GM23338 (cell line): ENCODE data around the gene ESRP2. TPM values are rescaled to one million over a fixed set of nuclear protein-coding genes. Genes with fewer than 3 reads are reported as not detected.

Experiments
- ATAC-seq: fragments of 200-7000 bp; cut with Tn5 transposase; 3 replicates; pipeline ENCODE4 v1.9.1; 2020
- DNase-seq: peaks from one replicate; pipeline ENCODE4 v3.0.0-alpha.2; 2015; ENCODE audit warnings: low spot score
- H2AFZ ChIP-seq: fragments of 200-600 bp; sonication (generic); 2 replicates; pipeline ENCODE4 v1.8.0; 2016; ENCODE audit warnings: antibody characterized with exemption, mild to moderate bottlenecking, moderate library complexity
- H3F3A ChIP-seq: fragments of 200-600 bp; sonication (generic); replicated peaks from 2 replicates; pipeline ENCODE4 v1.8.0; 2017; ENCODE audit warnings: antibody characterized with exemption, mixed run types, low read depth
- H3K27ac ChIP-seq: fragments of 200-600 bp; sonication (generic); 2 replicates; pipeline ENCODE4 v1.6.1; 2016; ENCODE audit warnings: low read depth
- H3K27me3 ChIP-seq: fragments of 200-600 bp; sonication (generic); 2 replicates; pipeline ENCODE4 v1.8.0; 2016; ENCODE audit warnings: mild to moderate bottlenecking, mixed run types, moderate library complexity; ENCODE audit not compliant: insufficient read depth
- H3K36me3 ChIP-seq: fragments of 200-600 bp; sonication (generic); 2 replicates; pipeline ENCODE4 v1.8.0; 2016; ENCODE audit warnings: mild to moderate bottlenecking; ENCODE audit not compliant: insufficient read depth
- H3K4me1 ChIP-seq: fragments of 200-600 bp; sonication (generic); 2 replicates; pipeline ENCODE4 v1.8.0; 2016; ENCODE audit warnings: mild to moderate bottlenecking, moderate library complexity; ENCODE audit not compliant: insufficient read depth
- H3K4me2 ChIP-seq: fragments of 200-600 bp; sonication (generic); 2 replicates; pipeline ENCODE4 v1.7.1; 2017; ENCODE audit warnings: mixed run types
- H3K4me3 ChIP-seq: fragments of 200-600 bp; sonication (generic); 2 replicates; pipeline ENCODE4 v1.6.1; 2016; ENCODE audit warnings: mixed run types
- H3K79me2 ChIP-seq: fragments of 200-600 bp; sonication (generic); replicated peaks from 2 replicates; pipeline ENCODE4 v1.8.0; 2017; ENCODE audit warnings: mild to moderate bottlenecking; ENCODE audit not compliant: insufficient read depth
- H3K9me2 ChIP-seq: fragments of 200-600 bp; sonication (generic); 2 replicates; pipeline ENCODE4 v1.8.0; 2017; ENCODE audit not compliant: insufficient read depth
- H4K20me1 ChIP-seq: fragments of 200-600 bp; sonication (generic); replicated peaks from 2 replicates; pipeline ENCODE4 v1.8.0; 2017; ENCODE audit warnings: mild to moderate bottlenecking; ENCODE audit not compliant: insufficient read depth
- H3K27ac Mint-ChIP-seq: 2 replicates; pipeline ENCODE4 v1.8.0; 2020; ENCODE audit warnings: inconsistent platforms, mild to moderate bottlenecking, moderate library complexity, mixed read lengths
- H3K27me3 Mint-ChIP-seq: 3 replicates; pipeline ENCODE4 v1.8.0; 2022; ENCODE audit warnings: low read depth, mild to moderate bottlenecking, moderate library complexity, mixed read lengths, inconsistent platforms; ENCODE audit not compliant: insufficient read depth, poor library complexity
- H3K36me3 Mint-ChIP-seq: 3 replicates; pipeline ENCODE4 v1.8.0; 2021; ENCODE audit warnings: low read depth, mild to moderate bottlenecking, inconsistent platforms, moderate library complexity, mixed read lengths
- H3K4me1 Mint-ChIP-seq: 3 replicates; pipeline ENCODE4 v1.8.0; 2020; ENCODE audit warnings: mild to moderate bottlenecking, inconsistent platforms, mixed read lengths
- H3K4me3 Mint-ChIP-seq: 3 replicates; pipeline ENCODE4 v1.8.0; 2021; ENCODE audit warnings: moderate library complexity, mild to moderate bottlenecking, inconsistent platforms, mixed read lengths
- H3K9me3 Mint-ChIP-seq: 3 replicates; pipeline ENCODE4 v1.8.0; 2020; ENCODE audit warnings: moderate library complexity, mild to moderate bottlenecking, inconsistent platforms, mixed read lengths
- CREB1 ChIP-seq: fragments of 250-450 bp; sonication (Bioruptor Pico); IDR thresholded peaks from 2 replicates; pipeline ENCODE4 v1.5.0; 2020; ENCODE audit warnings: low read depth, mild to moderate bottlenecking, moderate library complexity
- EZH2 ChIP-seq: fragments of 200-600 bp; sonication (generic); IDR thresholded peaks from one replicate; pipeline ENCODE4 v1.8.0; 2017; ENCODE audit warnings: antibody characterized with exemption, mild to moderate bottlenecking, low read depth; ENCODE audit not compliant: unreplicated experiment
- EZH2phosphoT487 ChIP-seq: fragments of 200-600 bp; sonication (generic); IDR thresholded peaks from one replicate; pipeline ENCODE4 v1.8.1; 2018; ENCODE audit warnings: antibody characterized with exemption; ENCODE audit not compliant: unreplicated experiment
- JUNB ChIP-seq: IDR thresholded peaks from one replicate; pipeline ENCODE4 v1.6.1; 2016; ENCODE audit warnings: antibody characterized with exemption; ENCODE audit not compliant: unreplicated experiment
- NANOG ChIP-seq: IDR thresholded peaks from 2 replicates; pipeline ENCODE4 v1.6.1; 2016; ENCODE audit warnings: antibody characterized with exemption, borderline replicate concordance
- ZNF114 ChIP-seq: fragments of 250-450 bp; sonication (Bioruptor Pico); IDR thresholded peaks from 2 replicates; pipeline ENCODE4 v1.5.0; 2020; ENCODE audit warnings: mild to moderate bottlenecking, moderate library complexity
- ZNF331 ChIP-seq: fragments of 250-450 bp; sonication (Bioruptor Pico); IDR thresholded peaks from 2 replicates; pipeline ENCODE4 v1.5.0; 2020; ENCODE audit warnings: low read depth, mild to moderate bottlenecking, moderate library complexity
- polyA plus RNA-seq: library from polyadenylated mRNA; unstranded; fragments of >200 nt; fragmentation: Nextera tagmentation; extraction: Ambion mirVana; gene quantifications from 2 replicates; pipeline ENCODE4 v1.2.1, GENCODE V29; 2016
- total RNA-seq: library from RNA; depleted of rRNA; stranded (reverse); fragments of >200 nt; shearing (Covaris generic); gene quantifications from 2 replicates; pipeline ENCODE4 v1.2.3, GENCODE V29; 2014
- TF ChIP-seq, protein P1 (sequence below), 2 experiments: fragments of 200-600 bp in 1 of 2; sonication (generic) in 1 of 2; conservative IDR thresholded peaks; 2 replicates each; pipeline versions ENCODE4 v1.5.1 to v1.6.1; 2016 to 2017; ENCODE audit warnings: antibody characterized with exemption in 2 of 2, low read depth in 2 of 2, mild to moderate bottlenecking in 2 of 2, moderate library complexity in 1 of 2
- TF ChIP-seq, protein P2 (sequence below): fragments of 250-450 bp; sonication (Bioruptor Pico); IDR thresholded peaks from 2 replicates; pipeline ENCODE4 v1.5.0; 2020; ENCODE audit warnings: mild to moderate bottlenecking, moderate library complexity

Gene ESRP2
- total and polyA plus RNA-seq, 2 experiments from 2014 or later = 16.2 to 44.0 TPM

DNA sequence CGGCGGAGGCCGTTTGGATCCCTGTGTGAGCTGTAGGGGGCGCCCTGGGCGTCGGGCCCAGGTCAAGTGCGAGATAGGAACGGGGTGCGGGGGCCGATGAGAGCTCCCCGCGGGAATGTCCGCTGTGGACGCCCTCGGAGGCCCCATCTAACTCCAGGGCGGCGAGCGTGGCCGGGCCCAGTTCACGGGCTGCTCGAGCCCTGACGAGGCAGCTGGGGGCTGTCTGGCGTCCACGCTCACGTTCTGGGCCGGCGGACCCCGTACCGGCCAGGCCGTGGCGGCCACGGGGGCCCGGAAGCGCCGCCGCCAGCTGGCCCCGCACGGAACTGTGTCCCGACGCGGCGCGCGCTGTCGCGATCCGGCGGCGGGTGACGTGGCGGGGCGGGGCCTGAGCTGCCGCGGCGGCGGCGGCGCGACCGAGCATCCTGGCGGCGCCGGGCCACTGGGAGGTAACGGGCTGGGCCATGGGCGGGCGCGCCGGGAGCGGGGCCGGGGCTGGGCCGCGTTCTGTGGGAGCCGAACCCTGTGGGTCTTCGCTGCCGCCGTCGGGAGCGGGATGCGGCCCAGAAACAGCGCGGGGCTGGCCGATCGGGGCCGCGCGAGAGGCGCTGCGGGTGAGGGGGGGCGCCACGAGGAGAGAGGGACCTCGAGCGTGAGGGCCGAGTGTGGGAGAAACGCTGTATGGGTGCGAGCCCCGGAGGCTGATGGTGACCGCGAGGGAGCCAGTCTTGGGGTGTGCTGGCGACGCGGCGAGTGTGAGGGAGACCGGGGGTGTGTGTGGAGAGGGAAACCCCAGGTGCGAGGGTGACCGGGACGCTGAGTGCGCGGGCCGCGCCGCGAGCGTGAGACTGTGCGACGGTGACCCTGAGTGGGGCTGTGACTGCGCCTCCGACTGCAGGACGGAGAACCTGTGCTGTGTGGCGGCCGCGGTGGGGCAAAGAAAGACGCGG lies 28.5 kb upstream of the ESRP2 start, which contains the start of gene SLC7A6:
Gene SLC7A6, plus strand, starts transcription at position 399 of the 950 bp plus-strand sequence. CDS start 10,201 bp downstream, outside the sequence.
- TF ChIP-seq EZH2phosphoT487 = no peak
- TF ChIP-seq ZNF331 (CRISPR knock-in tag) = no peak
- no peak for TF ChIP-seq JUNB
- TF ChIP-seq ZNF114 (CRISPR knock-in tag) = no peak
- TF ChIP-seq, protein P1, sequence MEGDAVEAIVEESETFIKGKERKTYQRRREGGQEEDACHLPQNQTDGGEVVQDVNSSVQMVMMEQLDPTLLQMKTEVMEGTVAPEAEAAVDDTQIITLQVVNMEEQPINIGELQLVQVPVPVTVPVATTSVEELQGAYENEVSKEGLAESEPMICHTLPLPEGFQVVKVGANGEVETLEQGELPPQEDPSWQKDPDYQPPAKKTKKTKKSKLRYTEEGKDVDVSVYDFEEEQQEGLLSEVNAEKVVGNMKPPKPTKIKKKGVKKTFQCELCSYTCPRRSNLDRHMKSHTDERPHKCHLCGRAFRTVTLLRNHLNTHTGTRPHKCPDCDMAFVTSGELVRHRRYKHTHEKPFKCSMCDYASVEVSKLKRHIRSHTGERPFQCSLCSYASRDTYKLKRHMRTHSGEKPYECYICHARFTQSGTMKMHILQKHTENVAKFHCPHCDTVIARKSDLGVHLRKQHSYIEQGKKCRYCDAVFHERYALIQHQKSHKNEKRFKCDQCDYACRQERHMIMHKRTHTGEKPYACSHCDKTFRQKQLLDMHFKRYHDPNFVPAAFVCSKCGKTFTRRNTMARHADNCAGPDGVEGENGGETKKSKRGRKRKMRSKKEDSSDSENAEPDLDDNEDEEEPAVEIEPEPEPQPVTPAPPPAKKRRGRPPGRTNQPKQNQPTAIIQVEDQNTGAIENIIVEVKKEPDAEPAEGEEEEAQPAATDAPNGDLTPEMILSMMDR (conservative IDR thresholded peaks at IDR 0.05; ENCODE audit: low read depth in 2 of 2) = peak in 1 of 2 experiments; percentile 73; a peak in 2 of 4 replicates
- peak; percentile 66; the same call in 1 of the 2 replicates for TF ChIP-seq CREB1
- TF ChIP-seq NANOG = no peak
- TF ChIP-seq EZH2 = no peak
- TF ChIP-seq, protein P2, sequence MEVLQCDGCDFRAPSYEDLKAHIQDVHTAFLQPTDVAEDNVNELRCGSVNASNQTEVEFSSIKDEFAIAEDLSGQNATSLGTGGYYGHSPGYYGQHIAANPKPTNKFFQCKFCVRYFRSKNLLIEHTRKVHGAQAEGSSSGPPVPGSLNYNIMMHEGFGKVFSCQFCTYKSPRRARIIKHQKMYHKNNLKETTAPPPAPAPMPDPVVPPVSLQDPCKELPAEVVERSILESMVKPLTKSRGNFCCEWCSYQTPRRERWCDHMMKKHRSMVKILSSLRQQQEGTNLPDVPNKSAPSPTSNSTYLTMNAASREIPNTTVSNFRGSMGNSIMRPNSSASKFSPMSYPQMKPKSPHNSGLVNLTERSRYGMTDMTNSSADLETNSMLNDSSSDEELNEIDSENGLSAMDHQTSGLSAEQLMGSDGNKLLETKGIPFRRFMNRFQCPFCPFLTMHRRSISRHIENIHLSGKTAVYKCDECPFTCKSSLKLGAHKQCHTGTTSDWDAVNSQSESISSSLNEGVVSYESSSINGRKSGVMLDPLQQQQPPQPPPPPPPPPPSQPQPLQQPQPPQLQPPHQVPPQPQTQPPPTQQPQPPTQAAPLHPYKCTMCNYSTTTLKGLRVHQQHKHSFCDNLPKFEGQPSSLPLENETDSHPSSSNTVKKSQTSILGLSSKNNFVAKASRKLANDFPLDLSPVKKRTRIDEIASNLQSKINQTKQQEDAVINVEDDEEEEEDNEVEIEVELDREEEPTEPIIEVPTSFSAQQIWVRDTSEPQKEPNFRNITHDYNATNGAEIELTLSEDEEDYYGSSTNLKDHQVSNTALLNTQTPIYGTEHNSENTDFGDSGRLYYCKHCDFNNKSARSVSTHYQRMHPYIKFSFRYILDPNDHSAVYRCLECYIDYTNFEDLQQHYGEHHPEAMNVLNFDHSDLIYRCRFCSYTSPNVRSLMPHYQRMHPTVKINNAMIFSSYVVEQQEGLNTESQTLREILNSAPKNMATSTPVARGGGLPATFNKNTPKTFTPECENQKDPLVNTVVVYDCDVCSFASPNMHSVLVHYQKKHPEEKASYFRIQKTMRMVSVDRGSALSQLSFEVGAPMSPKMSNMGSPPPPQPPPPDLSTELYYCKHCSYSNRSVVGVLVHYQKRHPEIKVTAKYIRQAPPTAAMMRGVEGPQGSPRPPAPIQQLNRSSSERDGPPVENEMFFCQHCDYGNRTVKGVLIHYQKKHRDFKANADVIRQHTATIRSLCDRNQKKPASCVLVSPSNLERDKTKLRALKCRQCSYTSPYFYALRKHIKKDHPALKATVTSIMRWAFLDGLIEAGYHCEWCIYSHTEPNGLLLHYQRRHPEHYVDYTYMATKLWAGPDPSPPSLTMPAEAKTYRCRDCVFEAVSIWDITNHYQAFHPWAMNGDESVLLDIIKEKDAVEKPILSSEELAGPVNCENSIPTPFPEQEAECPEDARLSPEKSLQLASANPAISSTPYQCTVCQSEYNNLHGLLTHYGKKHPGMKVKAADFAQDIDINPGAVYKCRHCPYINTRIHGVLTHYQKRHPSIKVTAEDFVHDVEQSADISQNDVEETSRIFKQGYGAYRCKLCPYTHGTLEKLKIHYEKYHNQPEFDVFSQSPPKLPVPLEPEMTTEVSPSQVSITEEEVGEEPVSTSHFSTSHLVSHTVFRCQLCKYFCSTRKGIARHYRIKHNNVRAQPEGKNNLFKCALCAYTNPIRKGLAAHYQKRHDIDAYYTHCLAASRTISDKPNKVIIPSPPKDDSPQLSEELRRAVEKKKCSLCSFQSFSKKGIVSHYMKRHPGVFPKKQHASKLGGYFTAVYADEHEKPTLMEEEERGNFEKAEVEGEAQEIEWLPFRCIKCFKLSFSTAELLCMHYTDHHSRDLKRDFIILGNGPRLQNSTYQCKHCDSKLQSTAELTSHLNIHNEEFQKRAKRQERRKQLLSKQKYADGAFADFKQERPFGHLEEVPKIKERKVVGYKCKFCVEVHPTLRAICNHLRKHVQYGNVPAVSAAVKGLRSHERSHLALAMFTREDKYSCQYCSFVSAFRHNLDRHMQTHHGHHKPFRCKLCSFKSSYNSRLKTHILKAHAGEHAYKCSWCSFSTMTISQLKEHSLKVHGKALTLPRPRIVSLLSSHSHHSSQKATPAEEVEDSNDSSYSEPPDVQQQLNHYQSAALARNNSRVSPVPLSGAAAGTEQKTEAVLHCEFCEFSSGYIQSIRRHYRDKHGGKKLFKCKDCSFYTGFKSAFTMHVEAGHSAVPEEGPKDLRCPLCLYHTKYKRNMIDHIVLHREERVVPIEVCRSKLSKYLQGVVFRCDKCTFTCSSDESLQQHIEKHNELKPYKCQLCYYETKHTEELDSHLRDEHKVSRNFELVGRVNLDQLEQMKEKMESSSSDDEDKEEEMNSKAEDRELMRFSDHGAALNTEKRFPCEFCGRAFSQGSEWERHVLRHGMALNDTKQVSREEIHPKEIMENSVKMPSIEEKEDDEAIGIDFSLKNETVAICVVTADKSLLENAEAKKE (CRISPR knock-in tag) = no peak
- peak; percentile 70 for ATAC-seq
- peak; percentile 81 for DNase-seq
- H4K20me1 ChIP-seq = peaks cover under 1% of the 10 kb centered on the region
- H2AFZ ChIP-seq = peak within 1 kb of the TSS; percentile 97
- H3K4me3 ChIP-seq = peak within 1 kb of the TSS; percentile 81
- peak within 1 kb of the TSS; percentile 92 for H3K4me3 Mint-ChIP-seq
- no peaks in the 10 kb centered on the region for H3K36me3 ChIP-seq
- H3F3A ChIP-seq = peaks cover 12% of the 10 kb centered on the region
- H3K27me3 Mint-ChIP-seq = peaks cover 29% of the 10 kb centered on the region
- H3K79me2 ChIP-seq = peaks cover 38% of the 10 kb centered on the region
- H3K9me2 ChIP-seq = no peaks in the 10 kb centered on the region
- peak within 1 kb of the TSS; percentile 83 for H3K4me2 ChIP-seq
- H3K27ac ChIP-seq = no peak within 1 kb of the TSS
- H3K4me1 Mint-ChIP-seq = peaks cover 27% of the 10 kb centered on the region
- H3K27ac Mint-ChIP-seq = peak within 1 kb of the TSS; percentile 78; the same call in 1 of the 2 replicates
- peaks cover 20% of the 10 kb centered on the region for H3K4me1 ChIP-seq
- no peaks in the 10 kb centered on the region; the same call in 2 of the 3 replicates for H3K36me3 Mint-ChIP-seq
- peaks cover 8% of the 10 kb centered on the region; the same call in 1 of the 2 replicates for H3K27me3 ChIP-seq
- no peaks in the 10 kb centered on the region; the same call in 2 of the 3 replicates for H3K9me3 Mint-ChIP-seq
